Parathyroid adenoma (tissue), 2 donors: ENCODE results near the gene RNF7.
"Not testable (repeated sequence)": the region's sequence is repeated elsewhere in the genome, so short reads cannot be mapped to it uniquely, and the experiment has no call there.

ENCODE experiments used
- H2AFZ ChIP-seq: fragments of 300-600 bp; sonication (generic); one replicate; pipeline ENCODE4 v1.7.0; 2017; ENCODE audit warnings: antibody characterized with exemption, mild to moderate bottlenecking
- H3K27ac ChIP-seq: fragments of 300-600 bp; sonication (generic); one replicate; pipeline ENCODE4 v1.7.0; 2017
- H3K27me3 ChIP-seq: fragments of 300-600 bp; sonication (generic); one replicate; pipeline ENCODE4 v1.7.0; 2017; ENCODE audit warnings: low read length; ENCODE audit not compliant: control insufficient read depth, insufficient read depth
- H3K36me3 ChIP-seq: fragments of 300-600 bp; sonication (generic); one replicate; pipeline ENCODE4 v1.7.0; 2017; ENCODE audit warnings: low read length; ENCODE audit not compliant: control insufficient read depth, insufficient read depth
- H3K4me1 ChIP-seq: fragments of 300-600 bp; sonication (generic); one replicate; pipeline ENCODE4 v1.7.0; 2017; ENCODE audit warnings: control low read depth
- H3K4me2 ChIP-seq: fragments of 300-600 bp; sonication (generic); one replicate; pipeline ENCODE4 v1.7.0; 2017; ENCODE audit warnings: low read length
- H3K4me3 ChIP-seq: fragments of 300-600 bp; sonication (generic); one replicate; pipeline ENCODE4 v1.7.0; 2017; ENCODE audit warnings: low read depth, low read length
- H3K79me2 ChIP-seq: fragments of 300-600 bp; sonication (generic); one replicate; pipeline ENCODE4 v1.7.0; 2017; ENCODE audit warnings: control low read depth
- H3K9ac ChIP-seq: fragments of 300-600 bp; sonication (generic); one replicate; pipeline ENCODE4 v1.7.0; 2017; ENCODE audit warnings: mild to moderate bottlenecking
- H3K9me3 ChIP-seq: fragments of 300-600 bp; sonication (generic); one replicate; pipeline ENCODE4 v1.7.0; 2017; ENCODE audit warnings: low read length; ENCODE audit not compliant: control insufficient read depth
- CTCF ChIP-seq: fragments of 300-600 bp; sonication (generic); IDR thresholded peaks from one replicate; pipeline ENCODE4 v1.7.0; 2017; ENCODE audit warnings: antibody characterized with exemption, mild to moderate bottlenecking
- donor health status: primary hyperparathyroidism.

Gene RNF7

GRCh38 chr3:141783632-141784031 is 45.5 kb downstream of the RNF7 start:
- no peak overlapping the region for H3K4me2 ChIP-seq
- no peaks in the 10 kb centered on the region for H3K27me3 ChIP-seq
- no peak overlapping the region for H3K9ac ChIP-seq
- no peaks in the 10 kb centered on the region for H3K9me3 ChIP-seq
- no peak overlapping the region for H3K27ac ChIP-seq
- no peaks in the 10 kb centered on the region for H3K79me2 ChIP-seq
- no peaks in the 10 kb centered on the region for H3K4me1 ChIP-seq
- no peaks in the 10 kb centered on the region for H3K36me3 ChIP-seq
- no peak for TF ChIP-seq CTCF
- no peak overlapping the region for H3K4me3 ChIP-seq
- no peak overlapping the region for H2AFZ ChIP-seq

GRCh38 chr3:141784096-141784495 is 46.0 kb downstream of the RNF7 start:
- Histone ChIP-seq H3K4me2 (no peak overlapping the region), H3K4me1 (no peaks in the 10 kb centered on the region), H3K79me2 (no peaks in the 10 kb centered on the region), H3K27ac (no peak overlapping the region), H3K4me3 (no peak overlapping the region), H3K27me3 (no peaks in the 10 kb centered on the region), H2AFZ (no peak overlapping the region), H3K36me3 (no peaks in the 10 kb centered on the region), H3K9me3 (no peaks in the 10 kb centered on the region), H3K9ac (no peak overlapping the region)
- no peak for TF ChIP-seq CTCF

- TF ChIP-seq CTCF, result no peak
Observed at GRCh38 chr3:141784531-141784930, 46.4 kb downstream of the RNF7 start.

GRCh38 chr3:141788149-141788548 is 50.1 kb downstream of the RNF7 start:
- Histone ChIP-seq H3K27ac (no peak overlapping the region), H2AFZ (no peak overlapping the region), H3K9ac (no peak overlapping the region), H3K4me3 (no peak overlapping the region), H3K27me3 (no peaks in the 10 kb centered on the region), H3K79me2 (no peaks in the 10 kb centered on the region), H3K36me3 (no peaks in the 10 kb centered on the region), H3K4me1 (no peaks in the 10 kb centered on the region), H3K4me2 (no peak overlapping the region), H3K9me3 (no peaks in the 10 kb centered on the region)
- no peak for TF ChIP-seq CTCF

More at GRCh38 chr3:141784531-141784930, 46.4 kb downstream of the RNF7 start:
- Histone ChIP-seq H3K36me3 (no peaks in the 10 kb centered on the region), H2AFZ (no peak overlapping the region), H3K4me2 (no peak overlapping the region), H3K4me1 (no peaks in the 10 kb centered on the region), H3K9ac (no peak overlapping the region), H3K4me3 (no peak overlapping the region), H3K27me3 (no peaks in the 10 kb centered on the region), H3K9me3 (no peaks in the 10 kb centered on the region), H3K79me2 (no peaks in the 10 kb centered on the region), H3K27ac (no peak overlapping the region)

GRCh38 chr3:141788750-141789149 is 50.7 kb downstream of the RNF7 start:
- H3K9ac ChIP-seq, H2AFZ ChIP-seq, H3K4me1 ChIP-seq, H3K27me3 ChIP-seq, H3K79me2 ChIP-seq, H3K4me3 ChIP-seq, H3K9me3 ChIP-seq, H3K36me3 ChIP-seq, H3K27ac ChIP-seq, H3K4me2 ChIP-seq: not testable (repeated sequence)
